K562 (cell line): ENCODE results near the gene FKBP7. TPM values are rescaled to one million over a fixed set of nuclear protein-coding genes. Genes with fewer than 3 reads are reported as not detected.

Experiments used
- CHAMP1 ChIP-seq: fragments of 450-650 bp; IDR thresholded peaks from 2 replicates; pipeline ENCODE4 v1.6.1; 2016; ENCODE audit warnings: mild to moderate bottlenecking
- DACH1 ChIP-seq: fragments of 450-650 bp; IDR thresholded peaks from 2 replicates; pipeline ENCODE4 v1.6.1; 2018; ENCODE audit not compliant: partially characterized antibody
- MAX ChIP-seq: sonication (generic); formaldehyde crosslinking; IDR thresholded peaks from 2 replicates; pipeline ENCODE4 v1.9.0; 2022; ENCODE audit warnings: mild to moderate bottlenecking, missing genetic modification reagents
- MBD2 ChIP-seq: sonication (generic); IDR thresholded peaks from 2 replicates; pipeline ENCODE4 v1.6.1; 2016; ENCODE audit warnings: low read depth, borderline replicate concordance
- ZBTB43 ChIP-seq: sonication (generic); formaldehyde crosslinking; IDR thresholded peaks from 2 replicates; pipeline ENCODE4 v1.8.0; 2023; ENCODE audit warnings: mild to moderate bottlenecking, missing genetic modification reagents
- polyA plus RNA-seq, 8 experiments: library from polyadenylated mRNA; depleted of rRNA in 4 of 8; stranded (reverse) in 5 of 8; unstranded in 3 of 8; fragments of >200 nt; fragmentation: Nextera tagmentation in 2 of 8; fragmentation: Illumina TruSeq in 1 of 8; extraction: Ambion mirVana in 2 of 8; extraction: Trizol in 1 of 8; gene quantifications; 2 replicates each; pipeline versions ENCODE4 v1.2.1 to v1.2.3, GENCODE V29; 2011 to 2014; ENCODE audit warnings: inconsistent platforms in 1 of 8, missing spikeins in 1 of 8
- total RNA-seq, 7 experiments: library from RNA; depleted of rRNA in 6 of 7; stranded (reverse); fragments of >200 nt in 6 of 7; fragmentation: Illumina TruSeq in 2 of 7; extraction: Trizol in 2 of 7; gene quantifications; 2 replicates each; pipeline versions ENCODE4 v1.2.1 to v1.2.3, GENCODE V29; 2011 to 2021; ENCODE audit warnings: low replicate concordance in 1 of 7
- TF ChIP-seq, protein P1 (sequence below): fragments of 200-800 bp; sonication (Bioruptor generic); IDR thresholded peaks from 2 replicates; pipeline ENCODE4 v1.6.1; 2016; ENCODE audit warnings: missing genetic modification characterization, missing compliant biosample characterization
- TF ChIP-seq, protein P2 (sequence below): fragments of 450-650 bp; IDR thresholded peaks from 2 replicates; pipeline ENCODE4 v1.6.1; 2016

The FKBP7 gene
- total and polyA plus RNA-seq, 9 of the 15 experiments (the other 6 are each of a cell fraction or from before 2014, with no cell fraction given): 6.1 to 23.2 (median 19.0) TPM

- TF ChIP-seq, protein P1, sequence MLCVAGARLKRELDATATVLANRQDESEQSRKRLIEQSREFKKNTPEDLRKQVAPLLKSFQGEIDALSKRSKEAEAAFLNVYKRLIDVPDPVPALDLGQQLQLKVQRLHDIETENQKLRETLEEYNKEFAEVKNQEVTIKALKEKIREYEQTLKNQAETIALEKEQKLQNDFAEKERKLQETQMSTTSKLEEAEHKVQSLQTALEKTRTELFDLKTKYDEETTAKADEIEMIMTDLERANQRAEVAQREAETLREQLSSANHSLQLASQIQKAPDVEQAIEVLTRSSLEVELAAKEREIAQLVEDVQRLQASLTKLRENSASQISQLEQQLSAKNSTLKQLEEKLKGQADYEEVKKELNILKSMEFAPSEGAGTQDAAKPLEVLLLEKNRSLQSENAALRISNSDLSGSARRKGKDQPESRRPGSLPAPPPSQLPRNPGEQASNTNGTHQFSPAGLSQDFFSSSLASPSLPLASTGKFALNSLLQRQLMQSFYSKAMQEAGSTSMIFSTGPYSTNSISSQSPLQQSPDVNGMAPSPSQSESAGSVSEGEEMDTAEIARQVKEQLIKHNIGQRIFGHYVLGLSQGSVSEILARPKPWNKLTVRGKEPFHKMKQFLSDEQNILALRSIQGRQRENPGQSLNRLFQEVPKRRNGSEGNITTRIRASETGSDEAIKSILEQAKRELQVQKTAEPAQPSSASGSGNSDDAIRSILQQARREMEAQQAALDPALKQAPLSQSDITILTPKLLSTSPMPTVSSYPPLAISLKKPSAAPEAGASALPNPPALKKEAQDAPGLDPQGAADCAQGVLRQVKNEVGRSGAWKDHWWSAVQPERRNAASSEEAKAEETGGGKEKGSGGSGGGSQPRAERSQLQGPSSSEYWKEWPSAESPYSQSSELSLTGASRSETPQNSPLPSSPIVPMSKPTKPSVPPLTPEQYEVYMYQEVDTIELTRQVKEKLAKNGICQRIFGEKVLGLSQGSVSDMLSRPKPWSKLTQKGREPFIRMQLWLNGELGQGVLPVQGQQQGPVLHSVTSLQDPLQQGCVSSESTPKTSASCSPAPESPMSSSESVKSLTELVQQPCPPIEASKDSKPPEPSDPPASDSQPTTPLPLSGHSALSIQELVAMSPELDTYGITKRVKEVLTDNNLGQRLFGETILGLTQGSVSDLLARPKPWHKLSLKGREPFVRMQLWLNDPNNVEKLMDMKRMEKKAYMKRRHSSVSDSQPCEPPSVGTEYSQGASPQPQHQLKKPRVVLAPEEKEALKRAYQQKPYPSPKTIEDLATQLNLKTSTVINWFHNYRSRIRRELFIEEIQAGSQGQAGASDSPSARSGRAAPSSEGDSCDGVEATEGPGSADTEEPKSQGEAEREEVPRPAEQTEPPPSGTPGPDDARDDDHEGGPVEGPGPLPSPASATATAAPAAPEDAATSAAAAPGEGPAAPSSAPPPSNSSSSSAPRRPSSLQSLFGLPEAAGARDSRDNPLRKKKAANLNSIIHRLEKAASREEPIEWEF (CRISPR knock-in tag): peak; percentile 53; the same call in 1 of the 2 replicates
- no peak for TF ChIP-seq DACH1
- no peak for TF ChIP-seq ZBTB43
- no peak for TF ChIP-seq MAX (CRISPR knock-in tag)
- 0 out of 2 replicates have a peak, but pooled peaks have one; percentile 4 for TF ChIP-seq MBD2
- peak; percentile 35; the same call in 1 of the 2 replicates for TF ChIP-seq CHAMP1
- TF ChIP-seq, protein P2, sequence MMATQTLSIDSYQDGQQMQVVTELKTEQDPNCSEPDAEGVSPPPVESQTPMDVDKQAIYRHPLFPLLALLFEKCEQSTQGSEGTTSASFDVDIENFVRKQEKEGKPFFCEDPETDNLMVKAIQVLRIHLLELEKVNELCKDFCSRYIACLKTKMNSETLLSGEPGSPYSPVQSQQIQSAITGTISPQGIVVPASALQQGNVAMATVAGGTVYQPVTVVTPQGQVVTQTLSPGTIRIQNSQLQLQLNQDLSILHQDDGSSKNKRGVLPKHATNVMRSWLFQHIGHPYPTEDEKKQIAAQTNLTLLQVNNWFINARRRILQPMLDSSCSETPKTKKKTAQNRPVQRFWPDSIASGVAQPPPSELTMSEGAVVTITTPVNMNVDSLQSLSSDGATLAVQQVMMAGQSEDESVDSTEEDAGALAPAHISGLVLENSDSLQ: peak; percentile 31; the same call in 1 of the 2 replicates
- TF ChIP-seq, all 486 proteins: peak for 8
Observed at GRCh38 chr2:178479275-178479616, 846 bp upstream of the FKBP7 start (continued).
